ENCODE data around the gene TMEM14B. TPM values are rescaled to one million over a fixed set of nuclear protein-coding genes. Genes with fewer than 3 reads are reported as not detected.

TMEM14B gene
- total RNA-seq, 4 donors from 2014 or later, result 35.4 to 77.2 (median 66.2) TPM

GRCh38 chr6:10756085-10756484, 8.5 kb downstream of the TMEM14B start:
- Histone ChIP-seq H3K27me3 (no peaks in the 10 kb centered on the region), H3K4me3 (no peak overlapping the region), H3K9me3 (no peaks in the 10 kb centered on the region), H3K36me3 (peaks cover 21 to 81% (median 63%) of the 10 kb centered on the region in 4 donors), H3K27ac (replicated peaks in 1 of 4) (no peak overlapping the region), H3K4me1 (peaks cover 7 to 16% (median 10%) of the 10 kb centered on the region in 4 donors)
- TF ChIP-seq CTCF (IDR thresholded peaks at IDR 0.05) (no peak), POLR2A (IDR thresholded peaks at IDR 0.05; ENCODE audit: low read depth) (no peak), EP300 (IDR thresholded peaks at IDR 0.05) (no peak), POLR2AphosphoS5 (IDR thresholded peaks at IDR 0.05) (no peak)
- WGBS, result 100% methylated on average over 1 of the region's 1 CpG
- DNase-seq (ENCODE audit: extremely low spot score), result no peak
- intact Hi-C loops (cut with DNase I), result no loop called here

- DNase-seq (ENCODE audit: extremely low spot score), result no peak
- 45% methylated on average over 3 of the region's 3 CpGs for WGBS
- Histone ChIP-seq H3K4me3 (no peak overlapping the region), H3K36me3 (peaks cover 11 to 50% (median 36%) of the 10 kb centered on the region in 4 donors), H3K27me3 (no peaks in the 10 kb centered on the region), H3K27ac (replicated peaks in 1 of 4) (peak overlapping the region in 1 of 4 donors; percentile 16), H3K4me1 (peaks cover 7 to 15% (median 9%) of the 10 kb centered on the region in 4 donors), H3K9me3 (no peaks in the 10 kb centered on the region)
- intact Hi-C loops (cut with DNase I), result no loop called here
- TF ChIP-seq EP300 (IDR thresholded peaks at IDR 0.05) (no peak), CTCF (IDR thresholded peaks at IDR 0.05) (peak; percentile 25 to 44 (median 34))
Measured at GRCh38 chr6:10759312-10759839, 11.8 kb downstream of the TMEM14B start.

GRCh38 chr6:10759884-10760329, 12.3 kb downstream of the TMEM14B start:
- Histone ChIP-seq H3K27me3 (no peaks in the 10 kb centered on the region), H3K9me3 (no peaks in the 10 kb centered on the region), H3K27ac (replicated peaks in 1 of 4) (peak overlapping the region in 2 of 4 donors; percentile 16 to 20), H3K4me1 (peaks cover 7 to 15% (median 9%) of the 10 kb centered on the region in 4 donors), H3K4me3 (no peak overlapping the region), H3K36me3 (peaks cover 9 to 45% (median 31%) of the 10 kb centered on the region in 4 donors)
- intact Hi-C loops (cut with DNase I), result no loop called here
- no peak for DNase-seq (ENCODE audit: extremely low spot score)
- no peak for TF ChIP-seq EP300 (IDR thresholded peaks at IDR 0.05)
- no peak for TF ChIP-seq POLR2AphosphoS5 (IDR thresholded peaks at IDR 0.05)
- TF ChIP-seq CTCF (IDR thresholded peaks at IDR 0.05), result no peak
- no peak for TF ChIP-seq POLR2A (IDR thresholded peaks at IDR 0.05; ENCODE audit: low read depth)
- 52% methylated on average over 6 of the region's 6 CpGs for WGBS

GRCh38 chr6:10763006-10763405, 15.4 kb downstream of the TMEM14B start:
- no peak for DNase-seq (ENCODE audit: extremely low spot score)
- Histone ChIP-seq H3K9me3 (no peaks in the 10 kb centered on the region), H3K4me1 (peaks cover 7 to 15% (median 9%) of the 10 kb centered on the region in 4 donors), H3K36me3 (peaks cover 0 to 22% (median 10%) of the 10 kb centered on the region in 4 donors), H3K4me3 (no peak overlapping the region), H3K27ac (replicated peaks in 1 of 4) (no peak overlapping the region), H3K27me3 (no peaks in the 10 kb centered on the region)
- no peak for TF ChIP-seq EP300 (IDR thresholded peaks at IDR 0.05)
- no peak for TF ChIP-seq POLR2A (IDR thresholded peaks at IDR 0.05; ENCODE audit: low read depth)
- TF ChIP-seq CTCF (IDR thresholded peaks at IDR 0.05), result no peak
- TF ChIP-seq POLR2AphosphoS5 (IDR thresholded peaks at IDR 0.05), result no peak
- 78% methylated on average over 2 of the region's 2 CpGs for WGBS
- intact Hi-C loops (cut with DNase I), result no loop called here

GRCh38 chr6:10769419-10769818, 21.8 kb downstream of the TMEM14B start:
- peaks cover 0 to 48% (median 25%) of the 10 kb centered on the region in 4 donors for H3K36me3 ChIP-seq
- no peak overlapping the region for H3K4me3 ChIP-seq
- TF ChIP-seq POLR2A (IDR thresholded peaks at IDR 0.05; ENCODE audit: low read depth) (no peak), CTCF (IDR thresholded peaks at IDR 0.05) (no peak), EP300 (IDR thresholded peaks at IDR 0.05) (no peak), POLR2AphosphoS5 (IDR thresholded peaks at IDR 0.05) (no peak)
- intact Hi-C loops (cut with DNase I), result no loop called here
- no peaks in the 10 kb centered on the region for H3K9me3 ChIP-seq
- H3K4me1 ChIP-seq, result no peaks in the 10 kb centered on the region
- H3K27me3 ChIP-seq, result no peaks in the 10 kb centered on the region
- H3K27ac ChIP-seq (replicated peaks in 1 of 4), result no peak overlapping the region
- no peak for DNase-seq (ENCODE audit: extremely low spot score)
- 87% methylated on average over 3 of the region's 3 CpGs for WGBS

All from esophagus muscularis mucosa (tissue), 4 donors.